OCI-LY3 (cell line): ENCODE results near the gene SYNDIG1.

Experiments used
- H2AFZ ChIP-seq: fragments of 200-600, 300-600 bp; shearing (Covaris generic); 2 replicates; pipeline ENCODE4 v1.6.0; 2014; ENCODE audit warnings: antibody characterized with exemption, low read depth, low read length
- H3K27ac ChIP-seq: fragments of 200-600, 300-600 bp; sonication (generic); 2 replicates; pipeline ENCODE4 v1.5.1; 2014; ENCODE audit warnings: mild to moderate bottlenecking, low read length, moderate library complexity, mixed read lengths
- H3K27me3 ChIP-seq: fragments of 200-600, 300-600 bp; sonication (generic); 2 replicates; pipeline ENCODE4 v1.6.1; 2014; ENCODE audit warnings: low read depth, low read length, mixed read lengths
- H3K36me3 ChIP-seq: fragments of 200-600, 300-600 bp; sonication (generic); replicated peaks from 2 replicates; pipeline ENCODE3; 2014; ENCODE audit warnings: low read depth, low read length, mixed read lengths
- H3K4me1 ChIP-seq: fragments of 300-600, 200-600 bp; sonication (generic); 2 replicates; pipeline ENCODE4 v1.6.1; 2014; ENCODE audit warnings: low read length, mixed read lengths
- H3K4me2 ChIP-seq: fragments of 200-600, 300-600 bp; sonication (generic); 2 replicates; pipeline ENCODE4 v1.6.1; 2014; ENCODE audit warnings: low read length, mixed read lengths
- H3K4me3 ChIP-seq: fragments of 300-600, 200-600 bp; sonication (generic); 2 replicates; pipeline ENCODE4 v1.5.1; 2014; ENCODE audit warnings: antibody characterized with exemption, mild to moderate bottlenecking, low read length, moderate library complexity
- H3K79me2 ChIP-seq: fragments of 300-600, 200-600 bp; shearing (Covaris generic); 2 replicates; pipeline ENCODE4 v1.6.1; 2014; ENCODE audit warnings: mild to moderate bottlenecking, low read length, mixed read lengths
- H3K9ac ChIP-seq: fragments of 300-600, 200-600 bp; shearing (Covaris generic); 2 replicates; pipeline ENCODE4 v1.6.0; 2014; ENCODE audit warnings: mild to moderate bottlenecking, low read length, moderate library complexity
- H3K9me3 ChIP-seq: fragments of 200-600, 300-600 bp; shearing (Covaris generic); 2 replicates; pipeline ENCODE4 v1.6.1; 2014; ENCODE audit warnings: low read length, mixed read lengths; ENCODE audit not compliant: insufficient read depth
- H4K20me1 ChIP-seq: fragments of 200-600, 300-600 bp; sonication (generic); 2 replicates; pipeline ENCODE4 v1.6.1; 2016; ENCODE audit warnings: low read length, mixed read lengths; ENCODE audit not compliant: insufficient read depth
- EZH2phosphoT487 ChIP-seq: fragments of 200-600 bp; shearing (Covaris generic); IDR thresholded peaks from 2 replicates; pipeline ENCODE4 v1.6.1; 2018; ENCODE audit warnings: antibody characterized with exemption, mixed run types, low read depth
- TF ChIP-seq, protein P1 (sequence below): fragments of 200-600, 300-600 bp; sonication (generic); IDR thresholded peaks from 2 replicates; pipeline ENCODE4 v1.5.1; 2014; ENCODE audit warnings: antibody characterized with exemption, low read length, low read depth

The SYNDIG1 gene

DNA sequence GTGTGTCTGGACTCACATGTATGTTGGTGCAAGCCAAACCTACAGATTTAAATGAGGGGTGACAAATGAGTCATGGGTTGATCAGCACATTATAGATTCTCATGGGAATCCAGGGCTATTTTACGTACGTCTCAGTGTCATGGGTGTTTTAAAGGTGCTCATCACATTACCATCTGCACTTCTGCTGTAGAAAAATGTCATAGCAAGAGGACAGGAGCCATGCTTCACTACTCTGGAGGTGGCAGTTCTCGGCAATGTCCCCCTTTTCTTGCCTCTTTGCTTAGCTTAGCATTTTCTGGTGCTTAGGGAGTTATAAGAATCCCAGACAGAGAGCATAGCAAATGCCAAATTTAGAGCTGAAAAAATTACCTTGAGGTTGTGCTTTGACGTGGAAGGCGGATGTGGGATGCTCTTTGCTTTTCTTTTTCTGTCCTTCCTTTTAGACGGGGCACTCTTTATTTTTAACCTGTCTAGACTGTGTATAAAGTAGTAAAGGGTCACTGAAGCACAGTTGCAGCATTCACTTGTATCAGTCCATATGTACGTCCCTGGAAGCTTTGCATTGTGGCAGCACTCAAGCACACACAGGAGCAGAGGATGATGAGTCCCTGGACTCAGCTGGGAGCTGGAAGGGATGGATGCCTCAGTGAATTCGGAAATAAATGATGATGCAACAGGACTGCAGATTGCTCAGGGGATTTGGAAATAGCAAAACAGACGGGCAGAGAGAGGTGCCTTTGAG is 139.7 kb downstream of the SYNDIG1 start:
- Histone ChIP-seq H3K36me3 (no peaks in the 10 kb centered on the region), H3K79me2 (no peaks in the 10 kb centered on the region), H3K4me3 (peak overlapping the region; percentile 50), H3K9me3 (no peaks in the 10 kb centered on the region), H3K4me1 (peaks cover 42% of the 10 kb centered on the region), H3K27me3 (peaks cover 15% of the 10 kb centered on the region), H3K27ac (peak overlapping the region; percentile 93), H3K4me2 (peak overlapping the region; percentile 90), H3K9ac (peak overlapping the region; percentile 62), H2AFZ (peak overlapping the region; percentile 25; the same call in 1 of the 2 replicates), H4K20me1 (no peaks in the 10 kb centered on the region)
- TF ChIP-seq, protein P1, sequence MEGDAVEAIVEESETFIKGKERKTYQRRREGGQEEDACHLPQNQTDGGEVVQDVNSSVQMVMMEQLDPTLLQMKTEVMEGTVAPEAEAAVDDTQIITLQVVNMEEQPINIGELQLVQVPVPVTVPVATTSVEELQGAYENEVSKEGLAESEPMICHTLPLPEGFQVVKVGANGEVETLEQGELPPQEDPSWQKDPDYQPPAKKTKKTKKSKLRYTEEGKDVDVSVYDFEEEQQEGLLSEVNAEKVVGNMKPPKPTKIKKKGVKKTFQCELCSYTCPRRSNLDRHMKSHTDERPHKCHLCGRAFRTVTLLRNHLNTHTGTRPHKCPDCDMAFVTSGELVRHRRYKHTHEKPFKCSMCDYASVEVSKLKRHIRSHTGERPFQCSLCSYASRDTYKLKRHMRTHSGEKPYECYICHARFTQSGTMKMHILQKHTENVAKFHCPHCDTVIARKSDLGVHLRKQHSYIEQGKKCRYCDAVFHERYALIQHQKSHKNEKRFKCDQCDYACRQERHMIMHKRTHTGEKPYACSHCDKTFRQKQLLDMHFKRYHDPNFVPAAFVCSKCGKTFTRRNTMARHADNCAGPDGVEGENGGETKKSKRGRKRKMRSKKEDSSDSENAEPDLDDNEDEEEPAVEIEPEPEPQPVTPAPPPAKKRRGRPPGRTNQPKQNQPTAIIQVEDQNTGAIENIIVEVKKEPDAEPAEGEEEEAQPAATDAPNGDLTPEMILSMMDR: no peak
- TF ChIP-seq EZH2phosphoT487: no peak

- peak overlapping the region; percentile 93 for H3K27ac ChIP-seq
- H3K79me2 ChIP-seq: no peaks in the 10 kb centered on the region
- peaks cover 18% of the 10 kb centered on the region for H3K27me3 ChIP-seq
- no peaks in the 10 kb centered on the region for H3K9me3 ChIP-seq
- H4K20me1 ChIP-seq: no peaks in the 10 kb centered on the region
- peak overlapping the region; percentile 90 for H3K4me2 ChIP-seq
- H3K4me1 ChIP-seq: peaks cover 35% of the 10 kb centered on the region
- H3K36me3 ChIP-seq: no peaks in the 10 kb centered on the region
- no peak for TF ChIP-seq EZH2phosphoT487
- TF ChIP-seq, protein P1: no peak
- H3K9ac ChIP-seq: peak overlapping the region; percentile 14
- H2AFZ ChIP-seq: no peak overlapping the region
- H3K4me3 ChIP-seq: peak overlapping the region; percentile 50; the same call in 1 of the 2 replicates
Observed at GRCh38 chr20:24609757-24610156, 140.3 kb downstream of the SYNDIG1 start.

DNA sequence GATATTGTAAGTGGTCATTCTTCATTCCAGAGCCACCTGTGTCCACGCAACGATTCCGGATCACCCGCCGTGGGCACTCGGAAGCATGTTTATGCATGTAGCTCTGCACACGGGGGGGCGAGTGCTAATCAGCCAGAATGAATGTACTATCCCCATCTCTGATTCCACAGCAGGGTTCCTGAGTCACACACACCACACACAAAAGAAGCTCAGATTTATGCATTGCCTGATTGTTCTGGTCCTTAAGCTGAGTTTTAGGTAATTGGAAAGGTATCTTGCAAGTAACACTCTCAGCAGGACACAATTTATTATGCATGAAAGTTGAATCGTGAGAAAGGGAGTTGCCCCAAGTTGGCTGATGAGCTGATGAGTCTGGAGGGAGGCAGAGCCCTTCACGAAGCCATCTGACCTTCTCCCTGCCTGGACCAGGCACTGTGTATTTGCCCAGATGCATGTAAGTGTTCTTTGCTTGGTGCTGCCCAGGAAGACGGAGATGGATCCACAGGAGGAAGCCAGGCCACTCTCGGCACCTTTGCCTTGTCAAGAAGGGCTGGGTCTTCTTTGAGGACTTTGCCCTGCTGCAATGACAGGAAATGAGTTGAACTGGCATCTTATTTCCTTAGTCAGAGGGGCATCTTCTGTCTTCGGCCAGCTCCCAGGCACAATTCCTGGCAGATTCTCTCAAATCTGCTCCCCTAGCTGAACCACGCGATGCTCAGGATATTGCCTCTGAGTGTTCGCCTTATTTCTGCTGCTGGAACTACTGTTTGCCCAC is 141.1 kb downstream of the SYNDIG1 start:
- Histone ChIP-seq H3K79me2 (no peaks in the 10 kb centered on the region), H3K9me3 (no peaks in the 10 kb centered on the region), H4K20me1 (no peaks in the 10 kb centered on the region), H3K27ac (0 out of 2 replicates have a peak overlapping the region, but pooled peaks have one; percentile 93), H2AFZ (no peak overlapping the region), H3K36me3 (no peaks in the 10 kb centered on the region), H3K4me1 (peaks cover 32% of the 10 kb centered on the region), H3K4me2 (no peak overlapping the region), H3K9ac (no peak overlapping the region), H3K27me3 (peaks cover 23% of the 10 kb centered on the region), H3K4me3 (no peak overlapping the region)
- TF ChIP-seq, protein P1: no peak
- TF ChIP-seq EZH2phosphoT487: no peak
